SK-N-MC (cell line): ENCODE measurements around the gene ZNF620.

ENCODE experiments used
- EZH2 ChIP-seq: fragments of 200-600 bp; sonication (generic); IDR thresholded peaks from one replicate; pipeline ENCODE4 v1.6.1; 2017; ENCODE audit warnings: antibody characterized with exemption
- POLR2AphosphoS5 ChIP-seq: IDR thresholded peaks from 2 replicates; pipeline ENCODE4 v1.6.1; 2012; ENCODE audit warnings: mild to moderate bottlenecking, low read depth, low read length, borderline replicate concordance

DNA sequence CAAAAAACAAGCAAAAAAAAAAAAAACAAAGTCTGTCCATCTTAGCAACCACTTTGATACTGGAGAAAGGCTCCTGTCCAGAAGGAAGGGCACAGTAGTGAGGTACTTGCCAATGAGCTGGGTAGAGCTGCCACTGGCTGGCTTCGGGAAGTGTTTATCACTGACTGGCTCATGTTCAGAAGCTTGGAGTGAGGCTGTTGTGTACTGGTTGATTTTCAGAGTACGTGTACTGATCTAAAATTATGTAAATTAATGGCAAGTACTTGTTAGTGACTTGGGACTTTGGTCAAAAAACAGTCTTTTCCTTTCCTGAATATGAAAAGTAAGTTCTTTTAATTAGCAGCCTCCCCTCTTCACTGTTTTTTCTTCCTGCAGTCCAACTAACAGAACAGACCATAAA is 17.9 kb downstream of the ZNF620 start:
- TF ChIP-seq EZH2 (no peak), POLR2AphosphoS5 (no peak)
